Neural cell (in vitro differentiated cells): ENCODE measurements around the gene FGF6. TPM values are rescaled to one million over a fixed set of nuclear protein-coding genes. Genes with fewer than 3 reads are reported as not detected.

ENCODE experiments used
- H2AFZ ChIP-seq: fragments of 200-600, 300-800 bp; sonication (generic), shearing (Covaris generic); 2 replicates; pipeline ENCODE4 v1.6.0; 2014; ENCODE audit warnings: low read depth, mild to moderate bottlenecking, antibody characterized with exemption, low read length, moderate library complexity
- H3F3A ChIP-seq: fragments of 200-600 bp; shearing (Covaris generic); 2 replicates; pipeline ENCODE4 v1.6.1; 2016; ENCODE audit warnings: mild to moderate bottlenecking, moderate library complexity, mixed read lengths, antibody characterized with exemption, low read length; ENCODE audit not compliant: insufficient read depth, poor library complexity, severe bottlenecking
- H3K27ac ChIP-seq: fragments of 200-600, 300-800 bp; sonication (generic), shearing (Covaris generic); 2 replicates; pipeline ENCODE4 v1.5.1; 2014; ENCODE audit warnings: mild to moderate bottlenecking, low read length, moderate library complexity
- H3K27me3 ChIP-seq: fragments of 300-800, 200-600 bp; sonication (generic), shearing (Covaris generic); 2 replicates; pipeline ENCODE4 v1.6.0; 2014; ENCODE audit warnings: mild to moderate bottlenecking, low read depth, low read length, moderate library complexity; ENCODE audit not compliant: insufficient read depth
- H3K36me3 ChIP-seq: fragments of 300-800, 200-600 bp; sonication (generic), shearing (Covaris generic); 2 replicates; pipeline ENCODE4 v1.5.1; 2014; ENCODE audit warnings: mild to moderate bottlenecking, antibody characterized with exemption, low read length, moderate library complexity; ENCODE audit not compliant: insufficient read depth
- H3K4me2 ChIP-seq: fragments of 300-800, 200-600 bp; sonication (generic), shearing (Covaris generic); 2 replicates; pipeline ENCODE4 v1.6.0; 2014; ENCODE audit warnings: mild to moderate bottlenecking, low read length
- H3K4me3 ChIP-seq: fragments of 300-800, 200-600 bp; sonication (generic), shearing (Covaris generic); 2 replicates; pipeline ENCODE4 v1.5.1; 2014; ENCODE audit warnings: mild to moderate bottlenecking, low read length, moderate library complexity
- H3K79me2 ChIP-seq: fragments of 200-600 bp; shearing (Covaris generic); replicated peaks from 2 replicates; pipeline ENCODE4 v1.6.0; 2014; ENCODE audit warnings: mild to moderate bottlenecking, low read length, moderate library complexity; ENCODE audit not compliant: insufficient read depth
- H3K9ac ChIP-seq: fragments of 300-800, 200-600 bp; sonication (generic), shearing (Covaris generic); 2 replicates; pipeline ENCODE4 v1.6.1; 2016; ENCODE audit warnings: mild to moderate bottlenecking, low read length, mixed read lengths
- H3K9me2 ChIP-seq: fragments of 200-600 bp; shearing (Covaris generic); 2 replicates; pipeline ENCODE4 v1.6.1; 2016; ENCODE audit warnings: mild to moderate bottlenecking, low read length, mixed read lengths; ENCODE audit not compliant: insufficient read depth
- H3K9me3 ChIP-seq: fragments of 200-600, 300-800 bp; sonication (generic), shearing (Covaris generic); 2 replicates; pipeline ENCODE4 v1.6.1; 2016; ENCODE audit warnings: mild to moderate bottlenecking, mixed run types, low read length, moderate library complexity, mixed read lengths
- H4K20me1 ChIP-seq: fragments of 200-600 bp; shearing (Covaris generic); 2 replicates; pipeline ENCODE4 v1.6.1; 2016; ENCODE audit warnings: mild to moderate bottlenecking, mixed run types; ENCODE audit not compliant: insufficient read depth
- EP300 ChIP-seq: fragments of 450-650 bp; conservative IDR thresholded peaks from 2 replicates; pipeline ENCODE4 v1.6.1; 2014; ENCODE audit warnings: antibody characterized with exemption, mild to moderate bottlenecking, moderate library complexity; ENCODE audit not compliant: poor library complexity, severe bottlenecking
- EZH2 ChIP-seq: fragments of 200-600, 300-800 bp; shearing (Covaris generic), sonication (generic); IDR thresholded peaks from 2 replicates; pipeline ENCODE4 v1.6.1; 2014; ENCODE audit warnings: antibody characterized with exemption, low read length, borderline replicate concordance, mild to moderate bottlenecking; ENCODE audit not compliant: insufficient read depth, poor library complexity, severe bottlenecking
- MXI1 ChIP-seq: fragments of 450-650 bp; conservative IDR thresholded peaks from 2 replicates; pipeline ENCODE4 v1.6.1; 2014; ENCODE audit warnings: antibody characterized with exemption, mild to moderate bottlenecking; ENCODE audit not compliant: poor library complexity, severe bottlenecking
- POLR2AphosphoS5 ChIP-seq: IDR thresholded peaks from 2 replicates; pipeline ENCODE4 v1.6.1; 2012
- RAD21 ChIP-seq: fragments of 450-650 bp; conservative IDR thresholded peaks from 2 replicates; pipeline ENCODE4 v1.6.1; 2014; ENCODE audit warnings: antibody characterized with exemption, mild to moderate bottlenecking, moderate library complexity
- SMC3 ChIP-seq: fragments of 450-650 bp; conservative IDR thresholded peaks from 2 replicates; pipeline ENCODE4 v1.6.1; 2014; ENCODE audit warnings: antibody characterized with exemption, mild to moderate bottlenecking, moderate library complexity; ENCODE audit not compliant: poor library complexity
- TAF1 ChIP-seq: IDR thresholded peaks from 2 replicates; pipeline ENCODE4 v1.6.1; 2012; ENCODE audit warnings: low read depth
- polyA plus RNA-seq: library from polyadenylated mRNA; depleted of rRNA; stranded (reverse); fragments of >200 nt; gene quantifications from 2 replicates; pipeline ENCODE4 v1.2.3, GENCODE V29; 2014
- TF ChIP-seq, protein P1 (sequence below): IDR thresholded peaks from 2 replicates; pipeline ENCODE4 v1.6.1; 2012; ENCODE audit warnings: borderline replicate concordance
- TF ChIP-seq, protein P2 (sequence below): fragments of 450-650 bp; IDR thresholded peaks from 2 replicates; pipeline ENCODE4 v1.5.1; 2014; ENCODE audit warnings: antibody characterized with exemption, mild to moderate bottlenecking, moderate library complexity; ENCODE audit not compliant: poor library complexity, severe bottlenecking

FGF6 gene
- polyA plus RNA-seq, 1 donor from 2014 or later = not detected

DNA sequence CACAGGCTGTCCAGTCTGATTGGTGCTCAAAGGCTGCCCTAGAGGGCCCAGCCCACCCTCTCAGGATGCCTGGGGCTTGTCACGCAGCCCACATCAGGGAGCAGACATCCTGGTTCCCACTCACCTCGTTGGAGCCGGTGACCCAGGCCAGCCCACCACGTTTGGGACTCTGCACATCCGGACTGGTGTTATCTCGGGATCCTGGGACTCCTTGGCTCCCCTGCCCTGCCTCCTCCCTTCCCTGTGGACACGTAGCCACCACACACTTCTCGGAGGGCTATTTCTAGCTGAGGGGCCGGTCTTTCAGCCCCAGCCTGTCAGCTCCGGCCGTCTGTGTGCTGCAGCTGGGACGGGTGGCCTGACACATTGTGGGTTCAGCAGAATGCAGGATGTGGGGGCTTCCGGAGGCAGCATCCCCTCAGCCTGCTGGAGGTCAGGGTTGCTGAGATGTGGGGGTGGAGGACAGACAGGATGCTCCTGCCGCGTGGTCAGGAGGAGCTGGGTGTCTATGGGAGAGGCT is 53.3 kb downstream of the FGF6 start:
- no peak for TF ChIP-seq POLR2AphosphoS5
- TF ChIP-seq, protein P1, sequence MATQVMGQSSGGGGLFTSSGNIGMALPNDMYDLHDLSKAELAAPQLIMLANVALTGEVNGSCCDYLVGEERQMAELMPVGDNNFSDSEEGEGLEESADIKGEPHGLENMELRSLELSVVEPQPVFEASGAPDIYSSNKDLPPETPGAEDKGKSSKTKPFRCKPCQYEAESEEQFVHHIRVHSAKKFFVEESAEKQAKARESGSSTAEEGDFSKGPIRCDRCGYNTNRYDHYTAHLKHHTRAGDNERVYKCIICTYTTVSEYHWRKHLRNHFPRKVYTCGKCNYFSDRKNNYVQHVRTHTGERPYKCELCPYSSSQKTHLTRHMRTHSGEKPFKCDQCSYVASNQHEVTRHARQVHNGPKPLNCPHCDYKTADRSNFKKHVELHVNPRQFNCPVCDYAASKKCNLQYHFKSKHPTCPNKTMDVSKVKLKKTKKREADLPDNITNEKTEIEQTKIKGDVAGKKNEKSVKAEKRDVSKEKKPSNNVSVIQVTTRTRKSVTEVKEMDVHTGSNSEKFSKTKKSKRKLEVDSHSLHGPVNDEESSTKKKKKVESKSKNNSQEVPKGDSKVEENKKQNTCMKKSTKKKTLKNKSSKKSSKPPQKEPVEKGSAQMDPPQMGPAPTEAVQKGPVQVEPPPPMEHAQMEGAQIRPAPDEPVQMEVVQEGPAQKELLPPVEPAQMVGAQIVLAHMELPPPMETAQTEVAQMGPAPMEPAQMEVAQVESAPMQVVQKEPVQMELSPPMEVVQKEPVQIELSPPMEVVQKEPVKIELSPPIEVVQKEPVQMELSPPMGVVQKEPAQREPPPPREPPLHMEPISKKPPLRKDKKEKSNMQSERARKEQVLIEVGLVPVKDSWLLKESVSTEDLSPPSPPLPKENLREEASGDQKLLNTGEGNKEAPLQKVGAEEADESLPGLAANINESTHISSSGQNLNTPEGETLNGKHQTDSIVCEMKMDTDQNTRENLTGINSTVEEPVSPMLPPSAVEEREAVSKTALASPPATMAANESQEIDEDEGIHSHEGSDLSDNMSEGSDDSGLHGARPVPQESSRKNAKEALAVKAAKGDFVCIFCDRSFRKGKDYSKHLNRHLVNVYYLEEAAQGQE = no peak
- TF ChIP-seq, protein P2, sequence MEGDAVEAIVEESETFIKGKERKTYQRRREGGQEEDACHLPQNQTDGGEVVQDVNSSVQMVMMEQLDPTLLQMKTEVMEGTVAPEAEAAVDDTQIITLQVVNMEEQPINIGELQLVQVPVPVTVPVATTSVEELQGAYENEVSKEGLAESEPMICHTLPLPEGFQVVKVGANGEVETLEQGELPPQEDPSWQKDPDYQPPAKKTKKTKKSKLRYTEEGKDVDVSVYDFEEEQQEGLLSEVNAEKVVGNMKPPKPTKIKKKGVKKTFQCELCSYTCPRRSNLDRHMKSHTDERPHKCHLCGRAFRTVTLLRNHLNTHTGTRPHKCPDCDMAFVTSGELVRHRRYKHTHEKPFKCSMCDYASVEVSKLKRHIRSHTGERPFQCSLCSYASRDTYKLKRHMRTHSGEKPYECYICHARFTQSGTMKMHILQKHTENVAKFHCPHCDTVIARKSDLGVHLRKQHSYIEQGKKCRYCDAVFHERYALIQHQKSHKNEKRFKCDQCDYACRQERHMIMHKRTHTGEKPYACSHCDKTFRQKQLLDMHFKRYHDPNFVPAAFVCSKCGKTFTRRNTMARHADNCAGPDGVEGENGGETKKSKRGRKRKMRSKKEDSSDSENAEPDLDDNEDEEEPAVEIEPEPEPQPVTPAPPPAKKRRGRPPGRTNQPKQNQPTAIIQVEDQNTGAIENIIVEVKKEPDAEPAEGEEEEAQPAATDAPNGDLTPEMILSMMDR = no peak
- no peak for TF ChIP-seq EP300
- TF ChIP-seq TAF1 = no peak
- TF ChIP-seq EZH2 = no peak
- no peak for TF ChIP-seq RAD21
- no peak for TF ChIP-seq MXI1
- no peak for TF ChIP-seq SMC3
- Histone ChIP-seq H2AFZ (no peak overlapping the region), H3K9me3 (no peaks in the 10 kb centered on the region)

DNA sequence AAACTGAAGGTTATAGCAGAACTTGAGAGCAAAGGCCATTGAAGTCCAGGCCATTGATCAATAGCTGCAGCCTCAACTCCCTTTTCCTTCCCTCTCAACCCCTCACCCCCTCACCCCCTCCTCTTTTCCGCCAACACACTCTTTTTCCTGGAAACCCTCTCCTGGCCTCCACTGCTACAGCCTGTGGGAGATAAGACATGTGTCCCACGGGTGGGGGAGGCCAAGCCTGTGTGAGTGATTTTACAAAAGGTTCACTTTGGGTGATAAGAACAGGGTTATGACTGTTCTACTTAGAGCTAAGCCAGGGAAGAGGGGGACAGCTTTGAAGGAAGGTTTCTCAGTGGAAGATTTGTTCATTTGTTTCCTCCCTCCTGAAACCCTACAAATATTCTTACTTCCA is 57.0 kb downstream of the FGF6 start:
- H3K9ac ChIP-seq = no peak overlapping the region
- TF ChIP-seq POLR2AphosphoS5 = no peak
- TF ChIP-seq SMC3 = no peak
- TF ChIP-seq TAF1 = no peak
- TF ChIP-seq, protein P1 = no peak
- no peak for TF ChIP-seq EZH2
- TF ChIP-seq MXI1 = no peak
- TF ChIP-seq, protein P2 = no peak
- no peak for TF ChIP-seq EP300
- TF ChIP-seq RAD21 = no peak
- H2AFZ ChIP-seq = no peak overlapping the region
- no peaks in the 10 kb centered on the region for H3K9me2 ChIP-seq
- no peaks in the 10 kb centered on the region for H3K27me3 ChIP-seq
- H4K20me1 ChIP-seq = no peaks in the 10 kb centered on the region
- no peaks in the 10 kb centered on the region for H3K9me3 ChIP-seq
- no peaks in the 10 kb centered on the region for H3F3A ChIP-seq
- no peaks in the 10 kb centered on the region for H3K79me2 ChIP-seq
- no peak overlapping the region for H3K4me3 ChIP-seq
- no peaks in the 10 kb centered on the region for H3K36me3 ChIP-seq
- no peak overlapping the region for H3K4me2 ChIP-seq
- no peak overlapping the region for H3K27ac ChIP-seq

More for the DNA sequence above, 53.3 kb downstream of the FGF6 start:
- Histone ChIP-seq H3K9me2 (no peaks in the 10 kb centered on the region), H3K79me2 (no peaks in the 10 kb centered on the region), H3K4me3 (no peak overlapping the region), H3K4me2 (no peak overlapping the region), H4K20me1 (no peaks in the 10 kb centered on the region), H3F3A (no peaks in the 10 kb centered on the region), H3K27me3 (no peaks in the 10 kb centered on the region), H3K27ac (no peak overlapping the region), H3K9ac (no peak overlapping the region), H3K36me3 (no peaks in the 10 kb centered on the region)
